Endothelial cell of umbilical vein (primary cell): ENCODE data around the gene SUOX. TPM values are rescaled to one million over a fixed set of nuclear protein-coding genes. Genes with fewer than 3 reads are reported as not detected.
"Not testable (repeated sequence)": the region's sequence is repeated elsewhere in the genome, so short reads cannot be mapped to it uniquely, and the experiment has no call there.

ENCODE experiments used
- BruUV-seq: library from RNA; stranded (reverse); fragments of 400-500 nt; replicated peaks from 2 replicates; lab custom pipeline; 2021; lab: Mats Ljungman, UMichigan
- CTCF ChIA-PET: fragments of 300-600, 350-600 bp; sonication (Branson Sonifier 250); formaldehyde crosslinking; loops from one replicate; lab custom pipeline; 2021; ENCODE audit warnings: antibody characterized with exemption, inconsistent platforms; lab: Charles Lee
- POLR2A ChIA-PET: fragments of 300-600, 350-600 bp; sonication (Branson Sonifier 250); formaldehyde crosslinking; loops from one replicate; lab custom pipeline; 2021; ENCODE audit warnings: antibody characterized with exemption, inconsistent platforms; lab: Charles Lee
- DNase-seq: peaks from one replicate; pipeline ENCODE4 v3.0.0-alpha.2; 2011; ENCODE audit warnings: low read depth, low spot score
- FAIRE-seq: peaks from 2 replicates; lab custom pipeline; 2011; peaks lifted over from hg19 to GRCh38; lab: Jason Lieb, UNC
- H2AFZ ChIP-seq: 2 replicates; pipeline ENCODE4 v1.6.0; 2012; ENCODE audit warnings: low read depth, low read length, control low read depth, inconsistent platforms
- H3K27ac ChIP-seq: 2 replicates; pipeline ENCODE4 v1.5.1; 2011; ENCODE audit warnings: low read depth, mild to moderate bottlenecking, control low read depth, low read length, moderate library complexity; ENCODE audit not compliant: insufficient read depth
- H3K27me3 ChIP-seq, 2 experiments: 2 replicates each; pipeline versions ENCODE4 v1.6.0 to v1.6.1; 2011; ENCODE audit warnings: low read length in 2 of 2, mixed read lengths in 1 of 2; ENCODE audit not compliant: control insufficient read depth in 2 of 2, insufficient read depth in 2 of 2
- H3K36me3 ChIP-seq, 2 experiments: 2 replicates in 1 of 2; 3 replicates in 1 of 2; pipeline ENCODE4 v1.5.1; 2011; ENCODE audit warnings: low read length in 2 of 2, mild to moderate bottlenecking in 1 of 2, moderate library complexity in 1 of 2; ENCODE audit not compliant: control insufficient read depth in 2 of 2, insufficient read depth in 2 of 2; ENCODE audit errors: extremely low read depth in 1 of 2
- H3K4me1 ChIP-seq: 3 replicates; pipeline ENCODE4 v1.5.1; 2011; ENCODE audit warnings: mild to moderate bottlenecking, low read length; ENCODE audit not compliant: control insufficient read depth, insufficient read depth; ENCODE audit errors: extremely low read depth
- H3K4me2 ChIP-seq: 2 replicates; pipeline ENCODE4 v1.6.1; 2011; ENCODE audit warnings: low read length, control low read depth, mixed read lengths; ENCODE audit not compliant: insufficient read depth
- H3K4me3 ChIP-seq, 3 experiments: fragments of 200-600 bp in 1 of 3; sonication (generic), shearing (Covaris generic) in 1 of 3; replicated peaks in 1 of 3; 2 replicates each; pipeline ENCODE4 v1.5.1; 2011 to 2016; ENCODE audit warnings: control low read depth in 3 of 3, low read length in 3 of 3, mild to moderate bottlenecking in 2 of 3, inconsistent platforms in 1 of 3, low read depth in 1 of 3, moderate library complexity in 1 of 3; ENCODE audit not compliant: insufficient read depth in 1 of 3
- H3K79me2 ChIP-seq: 2 replicates; pipeline ENCODE4 v1.6.0; 2012; ENCODE audit warnings: low read length, inconsistent platforms; ENCODE audit not compliant: control insufficient read depth, insufficient read depth
- H3K9ac ChIP-seq: replicated peaks from 2 replicates; pipeline ENCODE3; 2011; ENCODE audit warnings: low read length, control low read depth; ENCODE audit not compliant: insufficient read depth; ENCODE audit errors: extremely low read depth
- H3K9me1 ChIP-seq: replicated peaks from 3 replicates; pipeline ENCODE4 v1.6.0; 2011; ENCODE audit warnings: mild to moderate bottlenecking, low read length; ENCODE audit not compliant: control insufficient read depth, insufficient read depth; ENCODE audit errors: extremely low read depth
- H3K9me3 ChIP-seq: replicated peaks from 2 replicates; pipeline ENCODE4 v1.5.1; 2012; ENCODE audit warnings: low read length, inconsistent platforms; ENCODE audit not compliant: control insufficient read depth, insufficient read depth
- H4K20me1 ChIP-seq: replicated peaks from 2 replicates; pipeline ENCODE3; 2011; ENCODE audit warnings: mild to moderate bottlenecking, low read length; ENCODE audit not compliant: control insufficient read depth, insufficient read depth; ENCODE audit errors: extremely low read depth
- CTCF ChIP-seq, 2 donors: IDR thresholded peaks; 1 replicate in 1 of 2; 2 replicates in 1 of 2; pipeline ENCODE4 v1.5.1; 2011; ENCODE audit warnings: low read length in 2 of 2, mild to moderate bottlenecking in 2 of 2, moderate library complexity in 2 of 2, control low read depth in 1 of 2, inconsistent platforms in 1 of 2, low read depth in 1 of 2; ENCODE audit not compliant: insufficient read depth in 1 of 2; ENCODE audit errors: extremely low read depth in 1 of 2
- EZH2 ChIP-seq: IDR thresholded peaks from 2 replicates; pipeline ENCODE4 v1.6.1; 2012; ENCODE audit warnings: borderline replicate concordance, low read depth, mild to moderate bottlenecking, moderate library complexity, low read length, inconsistent platforms; ENCODE audit not compliant: severe bottlenecking
- FOS ChIP-seq: IDR thresholded peaks from 2 replicates; pipeline ENCODE4 v1.6.1; 2011; ENCODE audit warnings: mild to moderate bottlenecking, low read length, moderate library complexity, borderline replicate concordance; ENCODE audit not compliant: insufficient read depth
- GATA2 ChIP-seq: IDR thresholded peaks from 2 replicates; pipeline ENCODE4 v1.7.0; 2011; ENCODE audit warnings: low read depth, mild to moderate bottlenecking, moderate library complexity, mixed read lengths, low read length; ENCODE audit not compliant: insufficient read length, insufficient read depth
- JUN ChIP-seq: IDR thresholded peaks from 2 replicates; pipeline ENCODE4 v1.6.1; 2011; ENCODE audit warnings: borderline replicate concordance, low read depth; ENCODE audit not compliant: insufficient read length, insufficient read depth
- MAX ChIP-seq: IDR thresholded peaks from 2 replicates; pipeline ENCODE4 v1.6.1; 2011; ENCODE audit not compliant: insufficient read depth, insufficient read length
- MYC ChIP-seq: IDR thresholded peaks from one replicate; pipeline ENCODE4 v1.6.1; 2011; ENCODE audit warnings: mild to moderate bottlenecking, low read depth, low read length
- POLR2A ChIP-seq: IDR thresholded peaks from 2 replicates; pipeline ENCODE4 v1.6.1; 2012; ENCODE audit warnings: low read depth, mild to moderate bottlenecking, control low read depth, low read length
- POLR2AphosphoS5 ChIP-seq: IDR thresholded peaks from 2 replicates; pipeline ENCODE4 v1.6.1; 2012; ENCODE audit warnings: low read depth, mild to moderate bottlenecking, control low read depth, low read length, moderate library complexity; ENCODE audit not compliant: insufficient read depth
- dilution Hi-C: fragments of 300-500 bp; cut with MboI; formaldehyde crosslinking; loops from one replicate; pipeline ENCODE4 v1.15.0; 2019; ENCODE audit warnings: low sequenced_read_pairs; ENCODE audit not compliant: extremely low pct_ligation_motif_present
- intact Hi-C: fragments of 100-400 bp; cut with micrococcal nuclease; formaldehyde crosslinking; loops from one replicate; pipeline ENCODE4 v1.10.0; 2022
- polyA plus RNA-seq, 4 experiments: library from polyadenylated mRNA; depleted of rRNA in 3 of 4; stranded (reverse) in 3 of 4; unstranded in 1 of 4; fragments of >200 nt; gene quantifications; 2 replicates each; pipeline versions ENCODE4 v1.2.1 to v1.2.3, GENCODE V29; 2011 to 2012; ENCODE audit warnings: missing spikeins in 1 of 4
- total RNA-seq: library from RNA; stranded (reverse); gene quantifications from 2 replicates; pipeline ENCODE4 v1.2.3, GENCODE V29; 2021

The SUOX gene
- total and polyA plus RNA-seq, 2 donors (not counting 3 experiments of a cell fraction or from before 2014, with no cell fraction given): 24.3 to 31.4 TPM

GRCh38 chr12:56001487-56002100 lies 4.5 kb downstream of the SUOX start:
- DNase-seq (no peak), FAIRE-seq (no peak)
- dilution Hi-C loops (no loop called here), intact Hi-C loops (no loop called here)
- POLR2A ChIA-PET: interaction anchor here (0.7 kb wide), 1 partner anchor 325 kb away, joined by 5 read pairs; no protein-coding TSS in a partner anchor
- no peaks in the 10 kb centered on the region for H3K9me1 ChIP-seq
- H3K4me2 ChIP-seq: no peak overlapping the region
- H4K20me1 ChIP-seq: no peaks in the 10 kb centered on the region
- TF ChIP-seq FOS (no peak), GATA2 (no peak), EZH2 (no peak), CTCF (IDR thresholded peaks at IDR 0.05; ENCODE audit: extremely low read depth in 1 of 2, insufficient read depth in 1 of 2, low read depth in 1 of 2, low read length in 2 of 2) (no peak), POLR2AphosphoS5 (no peak), POLR2A (no peak), MYC (no peak), MAX (no peak), JUN (no peak)
- no peaks in the 10 kb centered on the region for H3K9me3 ChIP-seq
- H3K27me3 ChIP-seq: no peaks in the 10 kb centered on the region
- H3K9ac ChIP-seq: no peak overlapping the region
- H3K36me3 ChIP-seq: peaks cover 2 to 12% of the 10 kb centered on the region in 2 experiments
- H3K27ac ChIP-seq: no peak overlapping the region
- no peak overlapping the region for H2AFZ ChIP-seq
- no TSS peak for BruUV-seq
- H3K4me3 ChIP-seq: no peak overlapping the region
- peaks cover 9% of the 10 kb centered on the region for H3K4me1 ChIP-seq
- no peaks in the 10 kb centered on the region for H3K79me2 ChIP-seq
- CTCF ChIA-PET: interaction anchor here (0.7 kb wide), 1 partner anchor 24 kb away, joined by 4 read pairs; no protein-coding TSS in a partner anchor

- CTCF ChIA-PET, BruUV-seq, intact Hi-C loops, H3K9me3 ChIP-seq, dilution Hi-C loops, DNase-seq, H3K4me1 ChIP-seq, H3K9me1 ChIP-seq, H3K79me2 ChIP-seq, H4K20me1 ChIP-seq, H3K4me3 ChIP-seq, H3K9ac ChIP-seq, POLR2A ChIA-PET, H3K27ac ChIP-seq, H2AFZ ChIP-seq, H3K4me2 ChIP-seq, FAIRE-seq, H3K27me3 ChIP-seq: not testable (repeated sequence)
- peaks cover 2 to 12% of the 10 kb centered on the region in 2 experiments for H3K36me3 ChIP-seq
These were observed 6.3 kb downstream of the SUOX start for GRCh38 chr12:56003376-56003775.
